H9 (cell line): ENCODE measurements around the gene TRPM3. TPM values are rescaled to one million over a fixed set of nuclear protein-coding genes. Genes with fewer than 3 reads are reported as not detected.

Source experiments
- DNase-seq: peaks from one replicate; pipeline ENCODE4 v3.0.0-alpha.2; 2017
- H2AFZ ChIP-seq: one replicate; pipeline ENCODE4 v1.6.1; 2013; ENCODE audit warnings: mild to moderate bottlenecking, low read length, control low read depth, moderate library complexity
- H2AK5ac ChIP-seq: 2 replicates; pipeline ENCODE4 v1.6.1; 2013; ENCODE audit warnings: low read length, control low read depth, mixed read lengths; ENCODE audit not compliant: insufficient read length
- H2BK120ac ChIP-seq: one replicate; pipeline ENCODE4 v1.6.1; 2013; ENCODE audit warnings: low read depth, mild to moderate bottlenecking, low read length, control low read depth, inconsistent platforms; ENCODE audit not compliant: poor library complexity, severe bottlenecking
- H2BK12ac ChIP-seq: 2 replicates; pipeline ENCODE4 v1.6.1; 2013; ENCODE audit warnings: low read length, control low read depth, mixed read lengths, low read depth; ENCODE audit not compliant: insufficient read length
- H2BK15ac ChIP-seq: 2 replicates; pipeline ENCODE4 v1.6.1; 2013; ENCODE audit warnings: low read depth, low read length, control low read depth
- H2BK20ac ChIP-seq: one replicate; pipeline ENCODE4 v1.6.1; 2013; ENCODE audit warnings: low read depth, mild to moderate bottlenecking, low read length, control low read depth, inconsistent platforms; ENCODE audit not compliant: poor library complexity, severe bottlenecking
- H2BK5ac ChIP-seq: 2 replicates; pipeline ENCODE4 v1.6.1; 2013; ENCODE audit warnings: low read length, control low read depth, mixed read lengths; ENCODE audit not compliant: insufficient read length
- H3K14ac ChIP-seq: 2 replicates; pipeline ENCODE4 v1.6.1; 2013; ENCODE audit warnings: low read length, control low read depth; ENCODE audit not compliant: insufficient read depth
- H3K18ac ChIP-seq: 2 replicates; pipeline ENCODE4 v1.6.1; 2013; ENCODE audit warnings: low read depth, mild to moderate bottlenecking, mixed read lengths, low read length, control low read depth; ENCODE audit not compliant: insufficient read length
- H3K23ac ChIP-seq: 2 replicates; pipeline ENCODE4 v1.6.1; 2013; ENCODE audit warnings: low read length, control low read depth, mixed read lengths, low read depth; ENCODE audit not compliant: insufficient read length
- H3K23me2 ChIP-seq: 2 replicates; pipeline ENCODE4 v1.6.1; 2013; ENCODE audit warnings: low read depth, mild to moderate bottlenecking, mixed read lengths, low read length, control low read depth; ENCODE audit not compliant: insufficient read length, poor library complexity, severe bottlenecking
- H3K27ac ChIP-seq: 2 replicates; pipeline ENCODE4 v1.5.1; 2013; ENCODE audit warnings: low read length, control low read depth, mixed read lengths, low read depth; ENCODE audit not compliant: insufficient read length
- H3K27me3 ChIP-seq: 2 replicates; pipeline ENCODE4 v1.6.1; 2013; ENCODE audit warnings: low read length, control low read depth, inconsistent platforms; ENCODE audit not compliant: insufficient read depth
- H3K4ac ChIP-seq: 2 replicates; pipeline ENCODE4 v1.6.1; 2013; ENCODE audit warnings: low read depth, mild to moderate bottlenecking, control low read depth, inconsistent platforms, low read length, moderate library complexity
- H3K4me1 ChIP-seq: 2 replicates; pipeline ENCODE4 v1.6.1; 2013; ENCODE audit warnings: low read length, control low read depth, inconsistent platforms; ENCODE audit not compliant: insufficient read depth
- H3K4me2 ChIP-seq: 2 replicates; pipeline ENCODE4 v1.6.1; 2013; ENCODE audit warnings: low read length, control low read depth, mixed read lengths; ENCODE audit not compliant: insufficient read length, insufficient read depth
- H3K56ac ChIP-seq: 2 replicates; pipeline ENCODE4 v1.6.1; 2013; ENCODE audit warnings: low read depth, mild to moderate bottlenecking, mixed read lengths, low read length, control low read depth; ENCODE audit not compliant: insufficient read length
- H3K79me1 ChIP-seq: 2 replicates; pipeline ENCODE4 v1.6.1; 2013; ENCODE audit warnings: low read depth, mild to moderate bottlenecking, moderate library complexity, low read length, control low read depth, inconsistent platforms; ENCODE audit not compliant: insufficient read depth, poor library complexity, severe bottlenecking
- H3K79me2 ChIP-seq: 2 replicates; pipeline ENCODE4 v1.6.1; 2013; ENCODE audit warnings: low read length, control low read depth, inconsistent platforms; ENCODE audit not compliant: insufficient read depth
- H3K9ac ChIP-seq: 2 replicates; pipeline ENCODE4 v1.6.1; 2013; ENCODE audit warnings: low read length, control low read depth, mixed read lengths; ENCODE audit not compliant: insufficient read length; ENCODE audit errors: extremely low read depth
- H3K9me3 ChIP-seq: one replicate; pipeline ENCODE4 v1.6.1; 2013; ENCODE audit warnings: low read depth, low read length, inconsistent platforms; ENCODE audit not compliant: control insufficient read depth
- H3T11ph ChIP-seq: one replicate; pipeline ENCODE4 v1.6.1; 2013; ENCODE audit warnings: mild to moderate bottlenecking, low read length, control low read depth, inconsistent platforms
- H4K20me1 ChIP-seq: one replicate; pipeline ENCODE4 v1.6.1; 2013; ENCODE audit not compliant: control insufficient read depth, insufficient read length, insufficient read depth
- H4K5ac ChIP-seq: 2 replicates; pipeline ENCODE4 v1.6.1; 2013; ENCODE audit warnings: low read depth, mild to moderate bottlenecking, mixed read lengths, low read length, control low read depth; ENCODE audit not compliant: insufficient read length
- H4K8ac ChIP-seq: replicated peaks from 2 replicates; pipeline ENCODE4 v1.6.1; 2013; ENCODE audit warnings: low read length, control low read depth, mixed read lengths, low read depth; ENCODE audit not compliant: insufficient read length
- H4K91ac ChIP-seq: 2 replicates; pipeline ENCODE4 v1.6.1; 2013; ENCODE audit warnings: low read depth, mild to moderate bottlenecking, moderate library complexity, mixed read lengths, low read length, control low read depth; ENCODE audit not compliant: insufficient read length
- H3K27ac Mint-ChIP-seq, 3 experiments: 2 replicates in 2 of 3; 3 replicates in 1 of 3; pipeline ENCODE4 v1.8.0; 2020 to 2021; ENCODE audit warnings: mixed read lengths in 3 of 3, mild to moderate bottlenecking in 1 of 3, moderate library complexity in 1 of 3
- H3K27me3 Mint-ChIP-seq: 2 replicates; pipeline ENCODE4 v1.8.0; 2021; ENCODE audit warnings: low read depth, mild to moderate bottlenecking, moderate library complexity, mixed read lengths
- H3K36me3 Mint-ChIP-seq, 3 experiments: 2 replicates in 2 of 3; 3 replicates in 1 of 3; pipeline ENCODE4 v1.8.0; 2020 to 2021; ENCODE audit warnings: low read depth in 3 of 3, mixed read lengths in 3 of 3; ENCODE audit not compliant: insufficient read depth in 1 of 3
- H3K4me1 Mint-ChIP-seq, 2 experiments: 2 replicates each; pipeline ENCODE4 v1.8.0; 2020; ENCODE audit warnings: mixed read lengths in 2 of 2
- H3K4me3 Mint-ChIP-seq, 2 experiments: 2 replicates in 1 of 2; 3 replicates in 1 of 2; pipeline ENCODE4 v1.8.0; 2020 to 2021; ENCODE audit warnings: mild to moderate bottlenecking in 2 of 2, mixed read lengths in 2 of 2, moderate library complexity in 1 of 2
- H3K9me3 Mint-ChIP-seq, 2 experiments: 2 replicates in 1 of 2; 3 replicates in 1 of 2; pipeline ENCODE4 v1.8.0; 2020; ENCODE audit warnings: mild to moderate bottlenecking in 2 of 2, mixed read lengths in 2 of 2, moderate library complexity in 1 of 2
- WGBS: extraction: QIAGEN DNeasy Blood & Tissue Kit; methylation state at CpG from one replicate; pipeline ENCODE4 v1.1.7; 2013; ENCODE audit warnings: missing lambda C conversion rate, low lambda C conversion rate, mixed read lengths; ENCODE audit not compliant: insufficient read length; ENCODE audit errors: extremely low coverage; 5-methylcytosine and 5-hydroxymethylcytosine counted together
- total RNA-seq: library from RNA; stranded (reverse); gene quantifications from 2 replicates; pipeline ENCODE4 v1.2.1, GENCODE V29; 2021
- TF ChIP-seq, protein P1 (sequence below): fragments of 200-600 bp; sonication (generic); conservative IDR thresholded peaks from 3 replicates; pipeline ENCODE4 v1.8.0; 2021; ENCODE audit warnings: antibody characterized with exemption, mild to moderate bottlenecking

Gene TRPM3
- total RNA-seq, 1 experiment from 2014 or later, result 10.3 TPM

DNA sequence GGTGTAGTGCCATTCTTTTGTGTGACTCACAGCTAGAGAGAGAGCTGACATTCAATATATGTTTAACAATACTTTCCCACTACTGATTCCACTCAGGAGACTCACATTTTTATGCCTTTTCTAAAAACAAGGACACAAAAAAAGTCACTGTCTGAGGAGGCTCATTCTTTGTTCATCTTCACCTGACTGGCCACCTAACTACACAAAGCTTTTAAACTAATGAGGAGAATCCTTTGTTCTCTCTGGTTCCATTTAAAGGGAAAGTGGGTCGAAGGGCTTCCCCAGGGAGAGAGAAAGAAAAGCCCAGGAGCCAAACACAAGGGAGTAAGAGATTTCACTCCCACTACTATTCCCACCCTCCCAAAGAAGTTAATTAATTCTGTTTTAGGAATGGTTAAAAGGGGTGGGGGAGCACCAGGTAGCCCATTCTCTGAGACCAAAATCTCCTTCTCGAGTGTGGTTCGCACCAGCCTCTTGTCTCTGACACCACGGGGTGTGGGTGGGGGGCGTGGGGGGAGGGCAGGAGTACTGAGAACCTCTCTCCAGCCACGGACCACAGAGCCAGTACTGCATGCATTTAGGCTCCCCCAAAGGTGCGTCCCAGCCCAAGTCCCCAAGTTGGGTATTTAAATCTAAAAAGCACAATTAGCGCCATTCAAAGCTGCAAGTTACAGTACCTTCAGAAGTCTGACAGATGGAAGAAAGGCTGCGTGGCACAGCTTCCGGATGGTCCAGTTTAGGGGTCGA lies 747 bp downstream of the TRPM3 start:
- H3K4me1 Mint-ChIP-seq, result peaks cover 77 to 82% of the 10 kb centered on the region in 2 experiments
- H4K91ac ChIP-seq, result no peak overlapping the region

More for the DNA sequence above, 747 bp downstream of the TRPM3 start:
- H3K27me3 Mint-ChIP-seq, result no peaks in the 10 kb centered on the region; the same call in 1 of the 2 replicates
- H4K8ac ChIP-seq, result no peak overlapping the region
- WGBS, result no CpG with 5 or more reads among the region's 11 CpGs
- H3K4ac ChIP-seq, result no peak overlapping the region
- TF ChIP-seq, protein P1, sequence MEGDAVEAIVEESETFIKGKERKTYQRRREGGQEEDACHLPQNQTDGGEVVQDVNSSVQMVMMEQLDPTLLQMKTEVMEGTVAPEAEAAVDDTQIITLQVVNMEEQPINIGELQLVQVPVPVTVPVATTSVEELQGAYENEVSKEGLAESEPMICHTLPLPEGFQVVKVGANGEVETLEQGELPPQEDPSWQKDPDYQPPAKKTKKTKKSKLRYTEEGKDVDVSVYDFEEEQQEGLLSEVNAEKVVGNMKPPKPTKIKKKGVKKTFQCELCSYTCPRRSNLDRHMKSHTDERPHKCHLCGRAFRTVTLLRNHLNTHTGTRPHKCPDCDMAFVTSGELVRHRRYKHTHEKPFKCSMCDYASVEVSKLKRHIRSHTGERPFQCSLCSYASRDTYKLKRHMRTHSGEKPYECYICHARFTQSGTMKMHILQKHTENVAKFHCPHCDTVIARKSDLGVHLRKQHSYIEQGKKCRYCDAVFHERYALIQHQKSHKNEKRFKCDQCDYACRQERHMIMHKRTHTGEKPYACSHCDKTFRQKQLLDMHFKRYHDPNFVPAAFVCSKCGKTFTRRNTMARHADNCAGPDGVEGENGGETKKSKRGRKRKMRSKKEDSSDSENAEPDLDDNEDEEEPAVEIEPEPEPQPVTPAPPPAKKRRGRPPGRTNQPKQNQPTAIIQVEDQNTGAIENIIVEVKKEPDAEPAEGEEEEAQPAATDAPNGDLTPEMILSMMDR, result no peak
- H3K18ac ChIP-seq, result peak overlapping the region; percentile 67
- H3K4me3 Mint-ChIP-seq, result peak overlapping the region; percentile 78 to 86
- H3K27me3 ChIP-seq, result no peaks in the 10 kb centered on the region
- peak overlapping the region; percentile 94 to 99 (median 98) for H3K27ac Mint-ChIP-seq
- peaks cover 16% of the 10 kb centered on the region; the same call in 1 of the 2 replicates for H3K4me1 ChIP-seq
- H2BK120ac ChIP-seq, result no peak overlapping the region
- H3K9me3 Mint-ChIP-seq, result peaks cover 1 to 2% of the 10 kb centered on the region in 2 experiments; a peak in 2 of 5 replicates
- peaks cover 20% of the 10 kb centered on the region for H3K23me2 ChIP-seq
- no peaks in the 10 kb centered on the region for H3K79me2 ChIP-seq
- H3K27ac ChIP-seq, result peak overlapping the region; percentile 97
- peak overlapping the region; percentile 41 for H3K9ac ChIP-seq
- no peak overlapping the region for H3K23ac ChIP-seq
- H3K56ac ChIP-seq, result no peak overlapping the region
- no peaks in the 10 kb centered on the region for H3K9me3 ChIP-seq
- no peak overlapping the region for H2BK5ac ChIP-seq
- H3K4me2 ChIP-seq, result peak overlapping the region; percentile 73
- H2BK15ac ChIP-seq, result no peak overlapping the region
- H2AFZ ChIP-seq, result no peak overlapping the region
- peak overlapping the region; percentile 19; the same call in 1 of the 2 replicates for H3K14ac ChIP-seq
- H2BK20ac ChIP-seq, result no peak overlapping the region
- peak; percentile 34 for DNase-seq
- H3T11ph ChIP-seq, result no peak overlapping the region
- H4K5ac ChIP-seq, result no peak overlapping the region
- H4K20me1 ChIP-seq, result no peaks in the 10 kb centered on the region
- no peak overlapping the region for H2AK5ac ChIP-seq
- no peaks in the 10 kb centered on the region for H3K79me1 ChIP-seq
- H2BK12ac ChIP-seq, result no peak overlapping the region
- H3K36me3 Mint-ChIP-seq, result peaks cover 2 to 6% (median 2%) of the 10 kb centered on the region in 3 experiments; a peak in 5 of 7 replicates
